GM18909 (cell line): ENCODE measurements around the gene ITGAE.
A peak's percentile ranks its signal among the peaks of the same experiment; 100 is the strongest.
"Not testable (repeated sequence)": the region's sequence is repeated elsewhere in the genome, so short reads cannot be mapped to it uniquely, and the experiment has no call there.

Experiments
- ATAC-seq: cut with Tn5 transposase; IDR thresholded peaks from one replicate; pipeline ENCODE4 v1.9.1; 2021; ENCODE audit warnings: mild to moderate bottlenecking; ENCODE audit not compliant: unreplicated experiment, poor library complexity

The ITGAE gene

DNA sequence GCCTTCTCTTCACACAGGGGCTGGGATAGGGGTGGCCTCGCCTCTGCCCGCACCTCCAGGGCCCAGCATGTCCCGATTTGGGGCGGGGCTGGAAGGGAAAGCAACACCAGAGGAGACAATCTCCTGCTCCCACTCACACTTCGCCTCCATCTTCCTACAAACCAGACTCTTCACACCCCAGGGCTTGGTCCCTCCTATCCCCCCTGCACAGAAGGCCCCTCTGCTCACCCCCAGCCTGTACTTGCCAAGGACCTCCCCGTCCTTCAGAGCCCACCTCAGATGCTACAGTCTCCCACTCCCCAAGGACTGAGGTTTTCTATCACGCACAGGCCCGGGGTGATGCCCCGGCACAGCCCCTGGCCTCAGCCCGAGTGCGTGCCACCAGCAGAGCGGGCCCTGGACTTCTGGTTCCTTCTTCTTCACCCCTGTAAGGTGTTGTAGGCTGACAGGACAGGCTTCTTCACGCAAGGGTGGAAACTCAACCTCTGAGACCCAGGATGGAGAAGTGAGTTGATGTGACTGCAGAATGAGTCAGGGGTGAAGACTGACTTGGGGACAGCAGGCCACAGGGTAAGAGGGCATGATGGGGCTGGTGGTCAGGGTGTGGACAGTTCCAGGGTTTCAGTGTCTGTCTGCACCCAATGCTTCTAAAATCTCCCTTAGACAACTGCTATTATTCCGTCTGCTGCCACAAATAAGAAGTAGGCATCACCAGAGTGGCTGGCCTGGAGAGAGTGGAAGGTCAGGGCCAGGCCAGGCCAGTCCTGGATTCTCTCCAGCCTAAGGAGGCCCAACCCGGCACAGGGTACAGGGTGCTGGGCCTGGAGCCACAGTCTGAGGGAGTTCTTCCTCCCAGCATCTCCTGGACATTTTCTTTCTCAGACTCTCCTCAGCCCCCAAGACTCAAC, 2.5 kb downstream of the ITGAE start:
- no peak for ATAC-seq

DNA sequence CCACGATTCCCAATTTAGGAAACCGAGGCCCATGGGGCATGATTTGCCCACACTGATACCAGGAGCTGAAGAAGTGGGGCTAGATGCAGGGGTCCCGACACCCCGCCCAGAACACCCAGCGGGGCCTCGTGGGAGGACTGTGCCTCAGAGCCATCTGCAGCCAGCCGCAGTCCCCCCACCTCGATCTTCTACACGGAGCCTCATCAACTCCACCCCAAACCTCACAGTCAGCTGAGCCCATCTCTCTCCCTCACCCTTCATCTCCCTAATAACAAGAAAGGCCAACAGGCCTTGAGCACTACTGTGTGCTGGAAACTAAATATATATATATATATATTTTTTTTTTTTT, 4.2 kb downstream of the ITGAE start:
- peak; percentile 31 for ATAC-seq

DNA sequence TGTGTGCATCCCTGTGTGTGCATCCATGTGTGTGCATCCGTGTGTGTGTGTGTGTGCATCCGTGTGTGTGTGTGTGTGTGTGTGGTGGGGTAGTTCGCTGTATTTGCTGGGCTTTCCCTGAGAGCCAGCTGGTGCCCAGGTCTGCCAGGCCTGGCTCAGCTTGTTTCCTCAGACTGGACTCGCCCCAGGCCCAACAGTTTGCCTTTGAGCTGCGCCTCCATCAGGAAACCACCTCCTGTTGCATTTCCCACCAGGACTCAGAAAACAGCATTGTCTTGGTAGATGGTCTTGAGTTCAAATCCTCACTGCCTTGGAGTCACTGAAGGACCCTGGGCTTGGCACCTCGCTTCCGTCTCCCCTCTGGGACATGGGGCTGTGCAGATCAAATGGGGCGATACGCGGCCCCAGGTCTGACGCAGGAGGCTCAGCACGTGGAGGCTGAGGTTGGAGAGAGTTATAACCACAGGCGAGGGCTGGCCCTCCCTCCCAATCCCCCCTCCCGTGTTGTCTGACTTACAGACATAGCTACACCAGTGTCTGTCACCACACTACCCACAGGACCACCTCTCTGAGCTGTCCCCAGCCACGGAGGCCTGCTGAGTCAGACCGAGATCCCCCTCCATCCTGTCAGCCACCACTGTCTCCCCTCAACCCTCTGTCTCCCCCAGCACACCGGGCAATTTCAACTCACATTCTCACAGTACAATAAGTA, 4.7 kb downstream of the ITGAE start:
- ATAC-seq = peak; percentile 80

DNA sequence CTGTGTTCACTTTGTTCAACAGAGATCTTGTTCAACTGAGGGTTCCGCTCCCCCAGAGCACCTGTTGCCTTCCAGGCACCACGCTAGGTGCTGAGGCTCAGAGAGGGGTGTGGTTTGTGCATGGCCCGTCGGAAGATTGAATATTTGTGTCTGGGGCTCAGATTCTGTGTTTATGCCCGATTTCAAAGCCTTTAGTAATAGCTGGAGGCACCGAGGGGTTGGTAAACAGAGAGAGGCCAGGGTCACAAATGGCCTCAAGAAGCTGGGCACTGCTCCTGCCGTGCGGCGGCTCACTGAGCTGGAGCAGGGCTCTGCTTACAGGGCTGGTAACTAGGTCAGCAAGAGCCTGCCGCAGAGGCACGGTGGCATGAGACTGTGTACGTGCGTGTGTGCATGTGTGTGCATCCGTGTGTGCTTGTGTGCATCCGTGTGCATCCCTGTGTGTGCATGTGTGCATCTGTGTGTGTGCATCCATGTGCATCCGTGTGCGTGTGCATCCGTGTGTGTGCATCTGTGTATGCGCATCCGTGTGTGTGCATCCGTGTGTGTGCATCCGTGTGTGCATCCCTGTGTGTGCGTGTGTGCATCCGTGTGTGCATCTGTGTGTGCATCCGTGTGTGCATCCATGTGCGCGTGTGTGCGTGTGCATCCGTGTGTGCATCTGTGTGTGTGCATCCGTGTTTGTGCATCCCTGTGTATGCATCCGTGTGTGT, 5.4 kb downstream of the ITGAE start:
- no peak for ATAC-seq

DNA sequence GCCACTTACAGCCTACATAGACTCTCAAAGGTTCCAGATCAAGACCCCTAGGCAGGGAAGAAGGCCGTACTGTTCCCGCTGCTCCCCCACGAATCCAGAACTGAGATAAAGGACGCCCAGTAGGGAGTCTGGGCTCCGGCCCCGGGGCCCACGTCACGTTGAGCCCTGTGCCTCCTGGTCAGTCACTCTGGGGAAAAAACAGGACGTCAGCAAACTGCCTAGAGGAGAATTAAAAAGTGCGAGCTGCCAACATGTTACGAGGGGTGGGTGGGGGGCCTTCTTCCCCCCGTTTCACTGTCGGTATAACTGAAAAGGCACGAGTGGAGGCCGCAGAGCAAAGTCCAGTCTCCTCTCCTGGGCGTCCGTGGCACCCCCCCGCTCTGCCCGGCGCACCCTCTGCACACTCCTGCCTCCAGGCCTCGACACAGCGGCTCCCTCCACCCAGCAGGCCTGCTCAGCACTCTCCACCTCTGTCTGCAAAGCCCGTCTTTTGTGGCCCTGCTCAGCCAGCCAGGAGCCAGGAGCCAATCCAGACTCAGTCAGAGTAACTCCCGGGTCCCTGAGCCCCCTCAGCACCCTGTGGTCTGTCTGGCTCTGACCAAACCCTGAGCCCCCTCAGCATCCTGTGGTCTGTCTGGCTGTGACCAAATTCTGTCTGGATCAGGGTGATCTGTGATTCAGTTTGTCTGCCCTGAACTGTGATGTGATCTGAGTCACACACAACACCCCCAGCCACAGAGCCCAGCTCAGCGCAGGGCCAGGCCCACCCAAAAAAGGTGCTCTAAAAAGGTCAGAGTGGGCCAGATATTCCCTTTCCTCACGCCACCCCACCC, 6.2 kb downstream of the ITGAE start:
- ATAC-seq = no peak

DNA sequence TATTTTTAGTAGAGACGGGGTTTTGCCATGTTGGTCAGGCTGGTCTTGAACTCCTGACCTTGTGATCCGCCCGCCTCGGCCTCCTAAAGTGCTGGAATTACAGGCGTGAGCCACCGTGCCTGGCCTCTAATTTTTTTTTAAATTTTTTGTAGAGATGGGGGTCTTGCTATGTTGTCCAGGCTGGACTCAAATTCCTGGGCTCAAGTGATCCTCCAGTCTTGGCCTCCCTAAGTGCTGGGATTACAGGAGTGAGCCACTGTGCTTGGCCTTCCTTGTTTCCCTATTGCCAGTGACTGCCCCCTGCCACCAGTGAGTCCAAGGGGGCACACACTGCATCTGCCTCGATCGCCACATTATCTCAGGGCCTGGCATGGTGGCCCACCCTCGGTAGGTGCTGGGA, 6.8 kb downstream of the ITGAE start:
- ATAC-seq = not testable (repeated sequence)

DNA sequence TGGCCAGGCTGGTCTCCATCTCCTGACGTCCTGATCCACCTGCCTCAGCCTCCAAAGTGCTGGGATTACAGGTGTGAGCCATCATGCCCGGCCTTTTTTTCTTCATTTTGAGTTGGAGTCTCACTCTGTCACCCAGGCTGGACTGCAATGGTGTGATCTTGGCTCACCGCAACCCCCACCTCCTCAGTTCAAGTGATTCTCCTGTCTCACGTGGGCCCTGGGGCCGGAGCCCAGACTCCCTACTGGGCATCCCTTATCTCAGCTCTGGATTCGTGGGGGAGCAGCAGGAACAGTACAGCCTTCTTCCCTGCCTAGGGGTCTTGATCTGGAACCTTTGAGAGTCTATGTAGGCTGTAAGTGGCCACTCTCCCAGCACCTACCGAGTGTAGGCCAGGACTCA, 7.7 kb downstream of the ITGAE start:
- not testable (repeated sequence) for ATAC-seq

DNA sequence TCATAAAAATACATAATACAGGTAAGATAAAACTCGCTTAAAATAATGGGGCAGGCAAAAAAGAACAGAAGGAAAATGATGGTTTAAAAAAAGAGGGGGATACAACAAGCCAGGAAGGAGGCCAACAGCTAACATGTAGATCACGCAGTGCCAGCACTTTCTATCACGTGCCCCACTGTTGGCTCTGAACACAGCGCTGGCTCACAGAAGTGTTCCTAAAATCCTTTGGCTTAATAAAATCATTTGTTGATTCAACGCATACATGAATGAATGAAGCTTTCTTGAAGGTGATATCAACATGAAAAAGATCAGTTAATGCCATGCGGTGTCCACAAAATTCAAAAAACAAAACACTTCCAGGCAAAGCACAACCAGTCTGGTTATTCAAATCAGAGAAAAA, 8.5 kb downstream of the ITGAE start:
- ATAC-seq = no peak

DNA sequence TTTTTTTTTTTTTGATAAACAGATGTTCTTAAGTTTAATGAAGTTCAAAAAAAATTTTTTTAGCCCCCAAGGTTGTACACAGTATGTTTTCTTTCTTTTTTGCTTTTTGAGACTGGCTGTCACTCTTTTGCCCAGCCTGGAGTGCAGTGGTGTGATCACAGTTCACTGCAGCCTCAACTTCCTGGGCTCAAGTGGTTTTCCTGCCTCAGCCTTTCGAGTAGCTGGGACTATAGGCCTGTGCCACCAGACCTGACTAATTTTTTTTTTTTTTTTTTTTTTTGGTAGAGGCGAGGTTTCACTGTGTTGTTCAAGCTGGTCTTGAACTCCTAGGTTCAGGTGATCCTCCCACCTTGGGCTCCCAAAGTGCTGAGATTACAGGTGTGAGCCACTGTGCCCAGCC, 12.8 kb downstream of the ITGAE start:
- ATAC-seq = no peak

DNA sequence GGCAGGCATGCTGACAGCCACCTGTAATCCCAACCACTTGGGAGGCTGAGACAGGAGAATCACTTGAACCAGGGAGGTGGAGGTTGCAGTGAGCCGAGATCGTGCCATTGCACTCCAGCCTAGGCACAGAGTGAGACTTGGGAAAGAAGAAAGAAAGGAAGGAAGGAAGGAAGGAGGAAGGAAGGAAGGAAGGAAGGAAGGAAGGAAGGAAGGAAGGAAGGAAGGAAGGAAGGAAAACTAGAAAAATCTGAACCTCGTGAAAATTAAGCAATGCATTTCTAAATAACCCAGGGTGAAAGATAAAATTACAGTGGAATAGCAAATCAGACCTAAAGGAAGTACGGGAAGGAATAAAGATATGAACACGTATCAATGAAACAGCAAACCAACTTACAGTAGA, 15.7 kb downstream of the ITGAE start:
- ATAC-seq = not testable (repeated sequence)

DNA sequence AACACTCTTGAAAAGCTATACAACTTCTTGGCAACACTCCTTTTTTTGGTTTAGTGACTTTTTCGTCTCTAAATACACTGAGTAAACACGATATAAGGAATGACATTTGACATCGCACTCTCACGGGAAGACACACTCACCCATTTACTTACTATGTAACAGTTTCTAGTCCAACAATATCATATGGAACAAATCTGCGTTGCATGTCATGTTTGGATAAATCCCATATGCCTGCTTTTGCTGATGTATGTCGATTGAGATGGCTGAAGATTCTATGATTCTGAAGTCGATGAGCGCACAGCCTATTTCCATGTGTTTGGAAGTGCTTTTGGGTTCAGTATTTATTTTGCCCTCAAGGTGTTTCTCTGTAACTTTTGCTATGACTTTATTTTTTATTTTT, 18.2 kb downstream of the ITGAE start:
- ATAC-seq = no peak

DNA sequence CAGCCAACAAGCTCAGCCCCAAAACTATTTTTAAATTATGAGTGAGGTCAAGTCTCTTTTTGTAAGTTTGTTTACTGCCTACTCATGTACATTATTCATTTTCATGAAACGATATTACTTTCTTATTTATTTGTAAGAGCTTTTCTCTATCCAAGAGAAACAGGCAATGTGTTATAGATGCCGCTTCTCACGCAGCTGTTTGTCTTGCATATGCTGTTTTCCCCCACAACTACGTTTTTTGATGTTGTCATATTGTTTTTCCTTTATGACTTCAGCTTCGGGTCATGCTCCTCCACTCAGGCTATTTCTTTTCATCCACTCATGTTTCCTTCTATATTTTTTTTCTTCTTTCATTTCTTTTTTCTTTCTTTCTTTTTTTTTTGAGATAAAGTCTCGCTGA, 20.0 kb downstream of the ITGAE start:
- no peak for ATAC-seq

DNA sequence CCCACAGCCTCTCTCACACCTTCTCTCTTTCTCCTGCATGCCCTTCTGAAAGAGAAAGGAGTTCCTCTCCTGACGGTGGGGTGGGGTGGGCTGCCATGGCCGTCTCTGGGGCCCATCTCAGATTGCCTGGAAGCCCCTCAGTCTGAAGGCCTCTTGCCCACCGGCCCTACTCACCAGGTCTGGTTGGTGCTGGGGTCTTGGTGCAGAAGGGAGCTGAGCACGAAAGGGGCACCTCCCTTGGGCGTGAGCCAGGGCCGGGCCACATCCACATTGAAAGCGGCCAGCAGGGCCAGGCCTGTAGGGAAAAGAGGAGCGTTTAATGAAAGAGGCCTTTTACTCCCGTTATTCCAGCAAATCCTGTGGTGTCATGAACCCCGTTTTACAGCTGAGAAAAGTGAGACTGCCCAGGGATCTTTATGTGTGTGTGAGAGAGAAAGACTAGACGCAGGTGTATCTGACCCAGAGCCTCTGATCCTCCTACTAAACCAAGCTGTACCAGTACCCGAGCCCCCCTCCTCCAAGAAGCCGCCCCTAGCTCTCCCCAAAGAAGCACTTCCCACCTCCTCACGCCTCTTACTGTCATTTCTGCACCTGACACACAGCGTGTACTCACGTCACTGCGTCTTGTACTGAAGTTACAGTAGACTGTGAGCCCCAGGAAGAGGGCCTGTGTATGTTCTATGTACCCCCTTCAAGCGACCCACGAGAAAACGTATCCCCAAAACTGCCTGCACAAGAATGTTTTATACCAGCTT, 23.4 kb downstream of the ITGAE start:
- ATAC-seq = no peak

DNA sequence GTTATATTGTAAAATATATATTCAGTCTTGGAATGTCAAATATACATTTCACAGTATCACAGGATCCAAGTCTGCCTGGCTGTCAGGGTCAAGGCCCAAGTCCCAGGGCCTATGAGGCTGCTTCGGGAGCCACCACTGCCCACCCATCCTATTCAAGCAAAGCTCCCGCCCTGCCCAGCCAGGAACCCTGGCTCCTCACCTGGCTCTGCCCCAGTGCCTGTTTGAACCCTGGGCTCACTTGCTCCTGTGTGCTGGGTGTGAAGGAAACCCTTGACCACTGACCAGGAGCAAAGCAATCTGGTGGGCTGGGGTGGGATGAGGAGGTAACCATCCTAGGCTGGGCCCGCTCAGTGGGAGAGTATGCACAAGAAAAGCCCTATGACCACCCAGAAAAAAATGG, 27.0 kb downstream of the ITGAE start:
- no peak for ATAC-seq

DNA sequence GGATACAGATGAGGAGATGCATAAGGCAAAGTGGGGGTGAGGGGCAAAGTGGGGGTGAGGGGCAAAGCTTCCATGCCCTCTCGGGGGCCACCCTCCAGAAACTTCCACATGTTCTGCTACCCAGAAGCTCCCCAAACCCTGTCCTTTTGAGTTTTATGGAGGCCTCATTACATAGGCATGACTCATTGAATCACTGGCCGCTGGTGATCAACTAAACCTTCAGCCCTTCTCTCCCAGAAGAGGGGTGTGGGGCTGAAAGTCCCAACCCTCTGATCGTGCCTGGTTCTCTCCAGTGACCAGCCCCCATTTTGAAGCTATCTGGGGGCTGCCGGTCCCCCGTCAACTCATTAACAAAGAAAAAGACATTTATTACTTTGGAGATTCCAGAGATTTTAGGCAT, 27.5 kb downstream of the ITGAE start:
- no peak for ATAC-seq

DNA sequence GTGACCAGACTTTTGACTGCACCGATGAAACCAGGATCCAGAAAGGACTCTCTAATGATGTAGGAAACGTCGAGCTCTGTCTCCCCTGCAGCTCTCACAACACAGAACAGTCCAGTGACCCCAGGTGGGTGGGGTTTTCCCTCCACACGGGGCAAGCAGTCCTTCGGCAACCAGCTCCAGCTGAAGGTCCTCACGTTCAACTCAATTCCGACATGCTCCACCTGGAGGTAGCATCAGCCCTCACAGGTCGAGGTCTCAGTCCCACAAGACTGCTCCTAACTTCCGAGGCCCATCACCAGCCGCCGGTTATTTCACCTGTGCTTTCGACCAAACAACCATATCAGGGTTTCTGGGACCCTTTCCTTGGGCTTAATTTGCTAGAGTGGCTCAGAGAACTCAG, 28.2 kb downstream of the ITGAE start:
- ATAC-seq = no peak

DNA sequence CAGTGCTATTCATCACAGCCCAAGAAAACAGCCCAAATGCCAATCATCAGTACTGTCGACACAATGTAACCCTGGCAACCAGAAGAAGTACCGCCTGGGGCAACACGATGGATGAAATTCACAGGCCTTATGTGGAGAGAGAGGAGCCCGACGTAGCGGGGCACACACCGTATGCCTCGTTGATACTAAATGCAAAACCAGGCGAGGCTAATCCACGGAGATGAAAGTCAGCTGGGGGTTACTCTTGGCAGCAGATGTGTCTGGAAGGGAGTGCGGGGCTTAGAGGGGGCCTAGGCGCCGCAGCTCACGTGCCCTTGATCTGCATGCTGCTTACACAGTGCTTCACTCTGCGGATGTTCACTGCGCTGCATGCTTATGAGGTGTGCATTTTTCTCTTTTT, 29.8 kb downstream of the ITGAE start:
- no peak for ATAC-seq

DNA sequence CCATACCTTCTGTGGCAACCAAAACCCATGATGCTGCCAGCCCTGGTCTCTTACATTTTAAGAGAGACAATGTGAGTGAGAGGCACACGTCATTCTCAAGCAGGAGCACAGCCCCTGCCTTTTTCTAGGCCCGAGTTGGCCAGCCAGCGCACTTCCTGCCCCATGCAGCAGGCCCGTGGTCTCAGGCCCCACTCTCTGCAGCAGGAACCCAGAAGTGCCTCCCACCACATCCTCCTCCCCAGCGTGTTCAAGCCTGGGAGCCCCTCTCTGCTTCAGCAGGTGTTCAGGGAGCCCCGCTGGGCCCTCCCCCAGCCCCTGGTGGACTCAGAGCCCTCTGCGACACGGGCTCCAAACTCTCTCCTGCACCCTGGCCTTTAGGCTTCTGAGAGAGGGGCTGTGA, 30.5 kb downstream of the ITGAE start:
- ATAC-seq = no peak

DNA sequence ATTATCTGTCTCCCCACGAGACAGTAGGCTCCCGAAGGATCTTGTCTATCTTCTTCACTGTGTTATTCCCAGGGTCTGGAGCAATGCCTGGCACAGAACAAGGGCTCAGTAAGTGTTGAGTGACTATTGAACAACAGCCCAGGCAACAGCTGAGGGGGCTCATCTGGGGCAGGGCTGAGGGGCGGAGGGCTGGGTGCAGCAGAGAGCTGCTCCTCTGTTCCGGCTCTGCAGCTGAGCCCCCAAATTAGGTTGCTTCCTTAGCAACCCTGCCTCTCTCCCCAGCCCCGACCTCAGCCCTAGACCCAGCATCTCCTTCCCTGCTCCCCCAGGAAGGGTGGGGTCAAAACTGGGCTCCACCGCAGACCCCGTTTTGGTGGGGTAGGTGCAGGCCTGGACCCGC, 32.2 kb downstream of the ITGAE start:
- no peak for ATAC-seq

DNA sequence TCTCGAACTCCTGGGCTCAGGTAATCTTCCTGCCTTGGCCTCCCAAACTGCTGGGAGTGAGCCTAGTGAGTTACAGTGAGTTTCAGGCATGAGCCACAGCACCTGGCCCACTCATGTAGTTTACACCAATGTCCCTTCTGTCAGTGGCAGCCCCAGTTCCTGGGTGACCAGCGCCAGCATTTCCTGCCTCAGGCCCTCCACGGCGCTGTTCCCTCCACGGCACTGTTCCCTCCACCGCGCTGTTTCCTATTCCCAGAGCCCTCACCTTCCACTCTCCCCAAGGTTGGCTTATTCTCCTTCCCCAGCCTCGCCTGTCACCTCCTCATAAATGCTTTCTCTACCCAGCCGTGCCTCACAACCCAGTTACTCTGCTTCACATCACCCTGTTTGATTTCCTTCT, 32.6 kb downstream of the ITGAE start:
- no peak for ATAC-seq
